Ovary (tissue), 3 donors: ENCODE results near the gene NPR1.

Source experiments
- EP300 ChIP-seq: sonication (generic); formaldehyde crosslinking; IDR thresholded peaks from one replicate; pipeline ENCODE4 v1.6.1; 2017; ENCODE audit warnings: antibody characterized with exemption
- POLR2A ChIP-seq: fragments of 450-650 bp; IDR thresholded peaks from one replicate; pipeline ENCODE4 v1.6.1; 2017; ENCODE audit warnings: antibody characterized with exemption, mild to moderate bottlenecking, moderate library complexity
- TF ChIP-seq, protein P1 (sequence below), 3 donors: fragments of 450-650 bp in 2 of 3; fragments of 200-600 bp in 1 of 3; IDR thresholded peaks; one replicate each; pipeline versions ENCODE4 v1.5.1 to v1.8.0; 2016 to 2022; ENCODE audit warnings: antibody characterized with exemption in 3 of 3, mild to moderate bottlenecking in 1 of 3
- donor health status: DM: no; HTN: no; CAD: no.

DNA sequence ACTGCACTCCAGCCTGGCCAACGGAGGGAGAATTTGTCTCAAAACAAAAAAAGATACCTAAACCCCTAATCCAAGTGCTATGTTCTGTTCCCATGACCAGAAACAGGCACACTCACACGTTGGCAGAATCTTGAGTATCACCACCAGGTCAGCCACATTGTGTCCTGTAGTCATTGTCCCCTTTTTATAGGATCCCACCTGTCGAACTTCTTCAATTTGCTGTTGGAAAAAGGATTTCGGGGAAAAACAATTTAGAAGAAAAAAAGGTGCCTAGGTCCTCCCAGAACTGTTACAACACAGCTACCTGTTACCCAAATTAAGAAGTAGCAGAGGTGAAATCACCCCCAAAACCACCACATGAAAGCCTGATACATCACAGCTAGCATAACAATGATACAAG is 11.0 kb upstream of the NPR1 start:
- TF ChIP-seq POLR2A: no peak
- TF ChIP-seq, protein P1, sequence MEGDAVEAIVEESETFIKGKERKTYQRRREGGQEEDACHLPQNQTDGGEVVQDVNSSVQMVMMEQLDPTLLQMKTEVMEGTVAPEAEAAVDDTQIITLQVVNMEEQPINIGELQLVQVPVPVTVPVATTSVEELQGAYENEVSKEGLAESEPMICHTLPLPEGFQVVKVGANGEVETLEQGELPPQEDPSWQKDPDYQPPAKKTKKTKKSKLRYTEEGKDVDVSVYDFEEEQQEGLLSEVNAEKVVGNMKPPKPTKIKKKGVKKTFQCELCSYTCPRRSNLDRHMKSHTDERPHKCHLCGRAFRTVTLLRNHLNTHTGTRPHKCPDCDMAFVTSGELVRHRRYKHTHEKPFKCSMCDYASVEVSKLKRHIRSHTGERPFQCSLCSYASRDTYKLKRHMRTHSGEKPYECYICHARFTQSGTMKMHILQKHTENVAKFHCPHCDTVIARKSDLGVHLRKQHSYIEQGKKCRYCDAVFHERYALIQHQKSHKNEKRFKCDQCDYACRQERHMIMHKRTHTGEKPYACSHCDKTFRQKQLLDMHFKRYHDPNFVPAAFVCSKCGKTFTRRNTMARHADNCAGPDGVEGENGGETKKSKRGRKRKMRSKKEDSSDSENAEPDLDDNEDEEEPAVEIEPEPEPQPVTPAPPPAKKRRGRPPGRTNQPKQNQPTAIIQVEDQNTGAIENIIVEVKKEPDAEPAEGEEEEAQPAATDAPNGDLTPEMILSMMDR (IDR thresholded peaks at IDR 0.05): no peak
- TF ChIP-seq EP300: no peak
